HG02943 (cell line): Measurements from ENCODE around the gene NBPF1.
"Not testable (repeated sequence)": the region's sequence is repeated elsewhere in the genome, so short reads cannot be mapped to it uniquely, and the experiment has no call there.

Source experiments
- ATAC-seq: cut with Tn5 transposase; IDR thresholded peaks from one replicate; pipeline ENCODE4 v1.9.1; 2021; ENCODE audit warnings: mild to moderate bottlenecking, low read depth, moderate library complexity; ENCODE audit not compliant: unreplicated experiment

Gene NBPF1

GRCh38 chr1:16519255-16519951 is 94.0 kb downstream of the NBPF1 start:
- ATAC-seq: not testable (repeated sequence)

DNA sequence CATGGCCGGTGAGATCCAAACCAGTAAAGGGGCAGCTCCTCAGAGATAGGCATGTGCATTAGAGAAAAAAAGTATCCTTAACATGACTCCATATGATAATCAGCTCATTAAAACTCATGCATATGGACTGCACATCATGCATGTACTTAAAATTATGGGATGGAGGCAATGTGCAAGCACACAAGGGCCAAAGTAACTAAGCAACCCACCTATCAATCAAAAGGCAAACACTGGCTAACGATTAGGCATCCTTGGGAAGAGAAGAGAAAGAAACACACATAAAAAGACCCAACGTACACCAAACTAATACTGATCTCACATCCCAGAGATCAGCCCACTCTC is 94.5 kb downstream of the NBPF1 start:
- ATAC-seq: not testable (repeated sequence)

GRCh38 chr1:16516694-16517410 is 96.5 kb downstream of the NBPF1 start:
- not testable (repeated sequence) for ATAC-seq

- ATAC-seq: not testable (repeated sequence)
Measured at GRCh38 chr1:16514107-16515055, 99.0 kb downstream of the NBPF1 start, which contains the start of gene RNU1-1. Gene RNU1-1, minus strand, starts transcription at chr1:16514285.

- peak; percentile 94 for ATAC-seq
Measured at GRCh38 chr1:16513412-16514106, 99.8 kb downstream of the NBPF1 start.

GRCh38 chr1:16512624-16513411 is 100.5 kb downstream of the NBPF1 start:
- not testable (repeated sequence) for ATAC-seq
